ENCODE results near the gene RMND5A. TPM values are rescaled to one million over a fixed set of nuclear protein-coding genes. Genes with fewer than 3 reads are reported as not detected.

RMND5A gene
- total and polyA plus RNA-seq, 12 donors, result 23.4 to 152 (median 105) TPM

DNA sequence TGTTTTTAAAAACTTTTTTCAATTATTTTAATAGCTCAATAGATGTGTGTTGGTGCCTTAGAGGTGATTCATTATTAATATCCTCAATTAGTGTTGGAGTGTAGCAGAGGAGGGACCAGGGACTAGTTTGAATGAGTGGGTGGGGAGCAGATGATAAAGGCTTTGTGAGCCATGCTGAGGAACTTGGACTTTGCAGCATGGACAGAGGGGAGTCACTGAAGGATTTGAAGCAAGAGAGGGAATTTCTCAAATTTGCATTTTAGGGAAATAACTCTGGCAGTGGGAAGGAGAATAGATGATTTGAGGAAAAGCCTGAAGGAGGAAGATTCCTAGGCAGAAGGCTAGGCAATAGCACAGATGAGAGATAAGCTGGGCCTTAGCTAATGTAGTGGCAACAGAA, 42.3 kb upstream of the RMND5A start:
- no peak for ATAC-seq
- Histone ChIP-seq H3K36me3 (no peaks in the 10 kb centered on the region), H3K9me3 (peaks cover 0 to 11% (median 0%) of the 10 kb centered on the region in 11 donors), H3K4me3 (no peak overlapping the region), H3K27ac (no peak overlapping the region), H3K27me3 (no peaks in the 10 kb centered on the region), H3K4me1 (peaks cover 0 to 16% (median 0%) of the 10 kb centered on the region in 9 donors)
- intact Hi-C loops (cut with DNase I), result no loop called here
- no peak for DNase-seq
- TF ChIP-seq, protein P1, sequence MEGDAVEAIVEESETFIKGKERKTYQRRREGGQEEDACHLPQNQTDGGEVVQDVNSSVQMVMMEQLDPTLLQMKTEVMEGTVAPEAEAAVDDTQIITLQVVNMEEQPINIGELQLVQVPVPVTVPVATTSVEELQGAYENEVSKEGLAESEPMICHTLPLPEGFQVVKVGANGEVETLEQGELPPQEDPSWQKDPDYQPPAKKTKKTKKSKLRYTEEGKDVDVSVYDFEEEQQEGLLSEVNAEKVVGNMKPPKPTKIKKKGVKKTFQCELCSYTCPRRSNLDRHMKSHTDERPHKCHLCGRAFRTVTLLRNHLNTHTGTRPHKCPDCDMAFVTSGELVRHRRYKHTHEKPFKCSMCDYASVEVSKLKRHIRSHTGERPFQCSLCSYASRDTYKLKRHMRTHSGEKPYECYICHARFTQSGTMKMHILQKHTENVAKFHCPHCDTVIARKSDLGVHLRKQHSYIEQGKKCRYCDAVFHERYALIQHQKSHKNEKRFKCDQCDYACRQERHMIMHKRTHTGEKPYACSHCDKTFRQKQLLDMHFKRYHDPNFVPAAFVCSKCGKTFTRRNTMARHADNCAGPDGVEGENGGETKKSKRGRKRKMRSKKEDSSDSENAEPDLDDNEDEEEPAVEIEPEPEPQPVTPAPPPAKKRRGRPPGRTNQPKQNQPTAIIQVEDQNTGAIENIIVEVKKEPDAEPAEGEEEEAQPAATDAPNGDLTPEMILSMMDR (IDR thresholded peaks at IDR 0.05), result no peak

GRCh38 chr2:86679036-86679435, 41.1 kb upstream of the RMND5A start:
- no peak overlapping the region for H3K27ac ChIP-seq
- H3K9me3 ChIP-seq, result peaks cover 0 to 11% (median 0%) of the 10 kb centered on the region in 11 donors
- H3K36me3 ChIP-seq, result no peaks in the 10 kb centered on the region
- no peaks in the 10 kb centered on the region for H3K27me3 ChIP-seq
- intact Hi-C loops (cut with DNase I), result no loop called here
- no peak overlapping the region for H3K4me3 ChIP-seq
- TF ChIP-seq, protein P1 (IDR thresholded peaks at IDR 0.05), result no peak
- no peak for DNase-seq
- H3K4me1 ChIP-seq, result peaks cover 0 to 16% (median 0%) of the 10 kb centered on the region in 9 donors
- ATAC-seq, result no peak

DNA sequence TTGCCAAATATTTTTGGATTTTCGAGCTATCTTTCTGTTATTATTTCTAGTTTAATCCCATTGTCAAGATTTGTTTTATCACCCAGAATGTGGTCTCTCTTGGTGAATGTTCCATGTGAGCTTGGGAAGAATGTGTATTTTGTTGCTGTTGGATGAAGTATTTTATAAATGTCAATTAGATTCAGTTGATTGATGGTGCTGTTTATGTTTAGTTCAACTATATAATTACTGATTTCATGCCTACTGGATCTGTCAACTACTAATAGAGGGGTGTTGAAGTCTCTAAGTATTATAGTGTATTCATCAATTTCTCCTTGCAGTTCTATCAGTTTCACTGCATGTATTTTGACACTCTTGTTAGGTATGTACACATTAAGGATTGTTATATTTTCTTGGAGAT, 34.7 kb upstream of the RMND5A start:
- TF ChIP-seq, protein P1 (IDR thresholded peaks at IDR 0.05), result no peak
- H3K9me3 ChIP-seq, result no peaks in the 10 kb centered on the region
- WGBS, 2 donors, result 86 to 93% methylated on average over 1 of the region's 1 CpG
- no peak overlapping the region for H3K27ac ChIP-seq
- no peak overlapping the region for H3K4me3 ChIP-seq
- ATAC-seq (no peak), DNase-seq (no peak)
- no peaks in the 10 kb centered on the region for H3K4me1 ChIP-seq
- intact Hi-C loops (cut with DNase I), result loop anchor here in 1 of 10 donors (5.0 kb wide), 1 partner anchor 62 kb away; no protein-coding TSS in a partner anchor
- H3K27me3 ChIP-seq, result no peaks in the 10 kb centered on the region
- H3K36me3 ChIP-seq, result no peaks in the 10 kb centered on the region

DNA sequence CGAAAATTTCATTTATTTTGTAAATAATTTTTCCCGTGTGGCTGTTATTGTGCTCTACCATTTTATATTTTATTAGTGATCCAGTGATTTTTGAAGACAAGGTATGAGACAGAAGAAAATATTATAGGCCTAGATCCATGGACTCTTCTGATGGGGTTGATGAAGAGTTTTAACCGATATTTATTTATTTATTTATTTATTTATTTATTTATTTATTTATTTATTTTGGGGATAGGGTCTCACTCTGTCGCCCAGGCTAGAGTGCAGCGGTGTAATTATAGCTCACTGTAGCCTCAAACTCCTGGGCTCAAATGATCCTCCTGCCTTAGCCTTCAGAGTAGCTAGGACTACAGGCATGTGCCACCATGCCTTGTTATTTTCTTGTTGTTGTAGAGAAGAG, 33.6 kb upstream of the RMND5A start:
- Histone ChIP-seq H3K27ac (no peak overlapping the region), H3K9me3 (no peaks in the 10 kb centered on the region), H3K4me3 (no peak overlapping the region), H3K4me1 (no peaks in the 10 kb centered on the region), H3K27me3 (no peaks in the 10 kb centered on the region), H3K36me3 (no peaks in the 10 kb centered on the region)
- 96 to 97% methylated on average over 5 of the region's 5 CpGs for WGBS, 2 donors
- ATAC-seq (no peak), DNase-seq (no peak)
- TF ChIP-seq, protein P1 (IDR thresholded peaks at IDR 0.05), result no peak
- intact Hi-C loops (cut with DNase I), result loop anchor here in 1 of 10 donors (5.0 kb wide), 1 partner anchor 61 kb away; no protein-coding TSS in a partner anchor

Measured in heart right ventricle (tissue), 16 donors.